Measurements from ENCODE around the gene IL4.
A peak's percentile ranks its signal among the peaks of the same experiment; 100 is the strongest.

The IL4 gene

DNA sequence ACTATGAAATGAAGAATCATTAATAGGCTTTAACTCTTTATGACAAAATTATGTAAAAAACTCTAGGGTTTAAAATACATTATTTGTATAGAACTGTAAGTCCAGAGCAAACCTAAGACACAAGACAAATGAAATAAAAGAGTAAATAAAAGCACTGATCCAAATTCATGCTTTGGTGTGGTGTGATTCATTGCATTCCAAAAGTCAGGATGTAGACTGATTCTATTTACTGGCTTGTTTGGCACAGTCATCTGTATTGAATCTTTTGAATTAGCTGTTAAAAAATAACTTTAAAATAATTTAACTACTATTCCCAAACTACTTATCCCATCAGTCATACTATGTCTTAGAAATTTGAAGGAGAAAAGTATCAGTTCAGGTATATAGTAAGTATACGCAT is 31.1 kb downstream of the IL4 start:
- DNase-seq: no peak

DNA sequence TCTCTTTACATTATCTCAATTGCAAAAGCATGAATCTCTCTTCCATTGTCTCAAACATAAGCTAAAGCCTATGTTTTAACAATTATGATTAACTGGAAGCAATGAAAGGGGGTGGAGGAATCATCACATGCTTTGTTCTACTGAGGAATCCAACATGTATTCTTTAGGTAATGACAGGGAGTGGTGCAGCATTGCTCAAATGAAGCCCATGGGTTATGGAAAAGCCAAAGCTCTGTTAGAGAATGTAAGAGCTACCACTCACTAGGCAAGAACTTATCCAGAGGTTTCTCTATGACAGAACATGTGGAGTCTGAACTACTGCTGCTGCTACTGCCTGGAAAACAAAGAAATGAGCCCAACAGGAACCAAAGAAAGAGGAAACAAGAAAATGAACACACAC is 34.9 kb downstream of the IL4 start:
- DNase-seq: no peak

DNA sequence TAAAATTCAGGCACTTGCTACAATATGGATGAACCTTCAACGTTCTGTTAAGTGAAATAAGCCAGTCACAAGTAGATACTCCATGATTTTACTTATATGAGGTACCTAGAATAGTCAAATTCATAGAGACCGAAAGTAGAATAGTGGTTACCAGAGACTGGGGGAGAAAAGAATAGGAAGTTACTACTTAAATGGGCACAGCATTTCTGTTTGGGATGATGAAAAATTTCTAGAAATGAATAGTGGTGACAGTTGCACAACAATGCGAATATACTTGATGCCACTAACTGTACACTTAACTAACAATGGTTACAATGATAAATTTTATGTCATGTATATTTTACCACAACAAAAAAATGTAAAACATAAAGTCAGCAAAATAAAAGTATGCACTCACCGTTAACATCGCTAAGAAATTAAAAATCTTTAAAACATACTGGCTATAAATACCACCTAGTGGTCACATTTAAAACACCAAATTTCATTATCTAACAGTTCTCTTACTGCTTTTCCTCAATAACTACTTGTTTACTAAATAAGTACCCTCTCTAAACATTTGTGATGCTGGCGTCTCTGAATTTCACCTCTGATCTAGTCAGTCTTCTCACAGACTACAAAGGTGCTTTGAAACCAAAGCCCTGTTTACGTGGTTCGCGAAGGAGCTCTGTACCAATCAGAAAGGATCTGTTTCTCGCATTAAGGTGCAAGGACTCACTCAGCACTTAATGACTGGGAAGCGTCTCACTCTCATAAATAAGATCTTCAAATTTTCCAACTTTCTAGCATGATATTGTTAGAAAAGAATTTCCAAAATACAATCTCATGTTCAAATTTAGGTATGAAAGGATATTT is 40.9 kb downstream of the IL4 start:
- peak; percentile 24 for DNase-seq

DNA sequence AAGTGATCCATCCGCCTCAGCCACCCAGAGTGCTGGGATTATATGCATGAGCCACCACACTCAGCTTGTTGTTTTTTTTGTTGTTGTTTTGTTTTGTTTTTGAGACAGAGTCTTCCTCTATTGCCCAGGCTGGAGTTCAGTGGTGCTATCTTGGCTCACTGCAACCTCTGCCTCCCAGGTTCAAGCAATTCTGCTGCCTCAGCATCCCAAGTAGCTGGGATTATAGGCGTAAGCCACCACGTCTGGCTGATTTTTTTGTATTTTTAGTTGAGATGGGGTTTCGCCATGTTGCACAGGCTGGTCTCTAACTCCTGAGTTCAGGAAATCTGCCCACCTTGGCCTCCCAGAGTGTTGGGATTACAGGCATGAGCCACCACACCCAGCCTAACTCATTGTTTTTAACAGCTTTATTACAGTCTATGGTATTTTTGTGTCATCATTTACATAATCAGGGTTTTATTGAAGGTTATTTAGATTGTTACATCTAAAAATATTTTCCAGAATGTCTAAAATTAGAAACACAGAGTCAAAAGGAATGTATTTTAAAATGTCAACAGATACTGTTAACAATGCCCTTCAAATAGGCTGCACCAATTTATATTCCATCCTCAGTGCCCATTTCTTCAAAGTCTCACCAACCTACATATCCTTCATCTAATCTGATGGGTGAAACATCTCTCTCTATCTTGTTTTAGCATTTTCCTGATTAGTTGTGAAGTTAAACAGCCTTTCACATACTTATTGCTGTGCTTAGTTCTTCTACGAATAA is 44.9 kb downstream of the IL4 start:
- DNase-seq: no peak

DNA sequence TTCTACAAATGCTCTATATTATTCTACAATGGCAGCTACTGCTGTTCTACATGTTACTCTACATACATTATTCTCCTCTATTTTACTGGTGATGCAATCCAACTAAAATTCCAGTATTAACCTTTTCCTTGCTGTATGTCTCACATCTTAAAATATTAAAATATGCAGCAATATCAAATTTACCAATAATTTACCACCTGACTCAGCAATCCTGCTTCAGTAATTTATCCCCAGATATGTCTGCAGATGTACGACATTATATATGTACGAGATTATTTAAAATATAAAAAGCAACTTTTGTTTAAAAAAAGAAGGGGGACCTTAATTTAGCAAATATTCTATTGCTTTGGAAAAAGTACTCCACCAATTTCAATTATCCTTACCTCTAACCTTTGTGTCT is 52.0 kb downstream of the IL4 start:
- no peak for DNase-seq

DNA sequence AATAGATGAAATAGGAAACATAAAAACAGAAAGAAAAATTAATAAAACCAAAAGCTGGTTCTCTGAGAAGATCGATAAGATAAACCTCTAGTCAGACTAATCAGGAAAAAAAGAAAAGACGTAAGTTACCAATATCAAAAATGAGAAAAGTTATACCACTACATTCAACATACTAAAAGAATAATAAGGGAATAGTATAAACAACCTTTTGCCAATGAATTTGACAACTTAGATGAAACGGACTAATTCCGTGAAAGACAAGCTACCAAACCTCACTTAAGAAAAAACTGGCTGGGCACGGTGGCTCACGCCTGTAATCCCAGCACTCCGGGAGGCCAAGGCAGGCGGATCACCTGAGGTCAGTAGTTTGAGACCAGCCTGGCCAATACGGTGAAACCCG is 56.1 kb downstream of the IL4 start:
- no peak for DNase-seq
